HG02852 (cell line): ENCODE results near the gene TBC1D22A.

Experiments
- ATAC-seq: cut with Tn5 transposase; IDR thresholded peaks from one replicate; pipeline ENCODE4 v1.9.1; 2021; ENCODE audit warnings: mild to moderate bottlenecking, moderate library complexity; ENCODE audit not compliant: unreplicated experiment

TBC1D22A gene

DNA sequence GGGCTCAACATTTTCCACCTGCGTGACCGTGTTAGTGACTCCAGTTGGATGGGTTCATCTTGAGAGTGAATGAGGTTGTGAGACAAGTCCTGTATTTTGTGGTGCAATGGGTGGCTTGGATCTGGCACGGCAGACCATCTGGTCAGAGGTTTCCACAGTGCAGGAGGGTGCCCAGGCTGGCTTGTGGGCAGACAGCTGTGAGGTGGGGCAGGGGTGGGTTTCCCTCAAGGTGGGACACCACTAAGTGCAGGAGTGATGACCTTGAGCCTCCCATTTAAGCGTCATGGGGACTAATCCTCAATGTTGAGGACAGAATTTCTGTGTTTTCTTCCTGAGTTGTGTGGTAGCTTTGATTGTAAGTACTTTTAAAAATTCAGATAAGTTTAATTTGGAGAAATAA lies 220.6 kb downstream of the TBC1D22A start:
- no peak for ATAC-seq

- ATAC-seq = no peak
Observed at GRCh38 chr22:46984751-46985506, 222.5 kb downstream of the TBC1D22A start.

DNA sequence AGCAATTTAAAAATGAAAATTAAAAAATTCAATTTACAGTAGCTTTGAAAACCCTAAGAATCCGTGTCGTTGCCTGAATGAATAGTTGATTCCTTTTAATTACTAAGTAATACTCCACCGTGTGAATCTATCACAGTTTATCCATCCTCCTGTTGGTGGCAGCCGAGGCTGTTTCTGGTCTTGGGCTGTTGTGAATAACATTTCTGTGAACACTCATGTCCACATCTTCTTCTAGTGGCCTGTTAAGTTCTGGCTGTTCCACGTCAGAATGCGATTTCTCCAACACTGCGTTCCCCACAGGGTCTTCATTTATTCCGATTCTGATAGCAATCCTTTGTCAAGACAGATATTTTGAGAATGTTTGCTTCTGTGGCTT lies 223.0 kb downstream of the TBC1D22A start:
- no peak for ATAC-seq

GRCh38 chr22:46986788-46987187 lies 224.3 kb downstream of the TBC1D22A start:
- ATAC-seq = no peak

GRCh38 chr22:46990937-46991550 lies 228.6 kb downstream of the TBC1D22A start:
- ATAC-seq = no peak

DNA sequence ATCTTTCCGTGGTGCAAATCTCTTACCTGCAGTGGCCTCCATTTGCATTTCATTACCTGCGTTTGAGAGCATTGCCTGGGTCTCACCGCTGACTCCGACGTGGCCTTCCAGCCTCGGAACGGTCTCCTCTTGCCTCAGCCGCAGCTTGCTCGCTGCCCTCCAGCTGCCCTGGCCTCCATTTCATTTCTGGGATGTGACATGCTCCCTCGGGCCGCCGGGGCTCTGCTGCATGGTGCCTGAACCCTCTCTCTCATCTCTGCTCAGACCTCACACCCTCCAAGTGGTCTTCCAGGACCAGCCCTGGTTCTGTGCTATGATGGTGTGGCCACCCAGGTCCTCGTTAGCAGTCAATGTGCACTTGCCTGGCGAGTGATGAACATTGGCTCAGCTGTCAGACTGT lies 229.2 kb downstream of the TBC1D22A start:
- no peak for ATAC-seq

DNA sequence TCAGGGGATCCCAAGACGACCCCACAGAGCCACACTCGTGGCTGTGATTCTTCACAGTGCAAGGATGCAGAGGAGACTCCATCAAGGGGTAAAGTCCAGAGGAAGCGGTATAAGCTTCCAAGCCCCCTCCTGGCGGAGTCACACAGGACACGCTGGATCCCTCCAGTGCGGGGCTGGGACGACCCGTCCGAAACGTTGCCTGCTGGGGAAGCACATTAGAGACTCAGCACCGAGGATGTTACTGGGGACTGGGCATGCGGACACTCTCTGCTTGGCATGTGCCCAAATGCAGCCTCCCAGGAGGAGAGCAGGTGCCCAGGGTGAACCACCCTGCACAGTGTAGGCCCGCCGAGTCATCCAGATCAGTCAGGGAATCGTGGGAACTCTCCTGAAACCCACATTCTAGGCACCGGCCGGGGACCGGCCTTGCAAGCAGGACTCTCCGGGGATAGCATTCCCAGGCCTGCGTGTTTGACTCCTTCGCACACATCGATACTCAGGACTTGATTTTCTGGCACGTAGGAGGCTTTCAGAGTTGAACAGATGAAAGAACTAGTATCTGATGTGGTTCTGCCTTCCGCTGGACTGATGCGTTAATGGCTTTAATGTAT lies 229.8 kb downstream of the TBC1D22A start:
- no peak for ATAC-seq

- ATAC-seq = no peak
Observed at GRCh38 chr22:46993633-46994032, 231.2 kb downstream of the TBC1D22A start.

- no peak for ATAC-seq
Observed at GRCh38 chr22:46994265-46994664, 231.8 kb downstream of the TBC1D22A start.

DNA sequence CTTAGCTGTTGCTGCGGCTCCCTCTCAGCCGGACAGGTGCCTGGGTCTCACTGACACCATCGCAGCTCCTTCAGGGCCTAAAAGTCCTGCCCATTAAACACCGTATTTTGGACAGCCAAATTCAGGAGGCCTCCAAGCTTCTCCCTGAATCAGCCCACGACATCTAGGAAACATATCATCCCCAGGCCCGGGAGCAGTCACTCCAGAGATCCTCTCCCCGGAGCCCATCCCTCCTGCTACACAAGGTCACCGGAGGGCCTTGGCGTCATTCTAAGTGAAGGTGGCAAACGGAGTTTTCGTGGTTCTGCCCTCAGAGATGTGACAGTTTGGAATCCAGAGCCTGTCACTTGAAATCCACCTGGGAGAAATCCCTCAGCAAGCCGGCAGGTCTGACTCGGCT lies 232.5 kb downstream of the TBC1D22A start:
- ATAC-seq = no peak

DNA sequence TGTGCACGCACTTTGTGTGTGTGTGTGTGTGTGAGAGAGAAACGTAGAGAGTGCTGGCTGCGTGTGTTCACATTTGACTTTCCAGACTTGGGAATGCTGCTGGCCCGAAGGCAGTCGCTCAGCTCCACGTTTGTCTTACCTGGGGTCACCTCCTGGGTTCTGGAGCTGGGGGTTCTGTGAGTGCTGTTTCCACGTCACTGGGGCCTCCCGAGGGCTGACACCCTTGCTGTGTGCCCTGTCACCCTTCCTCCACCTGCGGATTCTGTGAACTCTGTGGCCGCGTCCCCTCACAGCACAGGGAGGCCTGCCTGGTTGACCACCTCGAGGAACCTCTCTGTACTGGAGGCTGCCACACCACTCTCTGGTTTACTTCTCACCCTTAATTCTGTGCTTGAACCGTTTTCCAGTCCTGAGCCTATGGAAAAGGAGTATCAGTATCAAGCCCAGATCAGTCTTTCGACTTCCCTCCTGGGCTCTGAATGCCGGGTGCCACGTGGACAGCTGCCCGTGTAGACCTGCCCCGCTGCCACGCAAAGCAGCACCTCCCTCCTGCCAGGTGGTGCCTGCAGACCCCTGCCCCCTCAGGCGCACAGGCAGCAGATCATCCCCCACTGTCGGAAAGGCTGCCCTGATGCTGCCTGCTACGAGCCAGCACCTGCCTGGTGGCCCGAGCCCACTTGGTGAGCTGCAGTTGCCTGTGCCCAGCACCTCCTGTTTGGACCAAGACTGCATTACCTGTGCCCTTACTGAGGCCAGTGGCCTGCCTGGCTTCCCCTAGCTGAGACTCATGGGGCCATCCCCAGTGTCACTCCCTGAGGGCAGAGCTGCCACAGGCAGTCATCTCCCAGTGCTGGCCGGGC lies 233.3 kb downstream of the TBC1D22A start:
- ATAC-seq = no peak

DNA sequence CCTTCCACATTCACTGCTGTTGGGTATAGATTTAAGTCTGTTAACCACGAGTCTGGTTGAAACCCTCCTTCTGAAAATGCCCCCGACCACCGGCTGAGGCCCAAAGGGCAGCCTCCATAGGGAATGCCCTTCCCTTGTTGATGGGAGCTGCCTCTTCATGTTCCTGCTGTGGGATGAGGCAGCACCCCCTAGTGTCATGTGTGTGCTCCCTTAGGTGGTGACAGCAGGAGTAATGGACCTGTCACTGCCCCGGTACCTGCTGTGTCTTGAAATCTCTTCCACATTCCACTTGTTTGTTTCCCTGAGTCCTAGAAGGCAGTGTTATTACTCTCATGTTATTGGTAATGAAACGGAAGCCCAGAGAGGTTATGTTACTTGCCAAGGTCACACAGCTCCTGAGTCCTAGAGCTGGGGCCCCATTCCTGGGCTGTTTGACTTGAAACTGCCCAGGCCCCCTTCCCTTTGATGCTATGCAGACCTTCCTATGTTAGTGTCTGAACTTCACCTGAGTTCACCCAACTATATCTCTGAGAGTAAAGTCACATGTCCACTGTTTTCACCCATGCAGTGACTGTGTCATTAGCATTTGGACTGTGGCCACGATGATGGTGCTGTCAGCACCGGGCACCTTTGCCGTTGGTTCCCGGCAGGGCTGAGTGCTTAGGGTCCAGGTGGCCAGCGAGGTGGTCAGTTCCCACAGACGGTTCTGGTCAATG lies 234.3 kb downstream of the TBC1D22A start:
- ATAC-seq = no peak

DNA sequence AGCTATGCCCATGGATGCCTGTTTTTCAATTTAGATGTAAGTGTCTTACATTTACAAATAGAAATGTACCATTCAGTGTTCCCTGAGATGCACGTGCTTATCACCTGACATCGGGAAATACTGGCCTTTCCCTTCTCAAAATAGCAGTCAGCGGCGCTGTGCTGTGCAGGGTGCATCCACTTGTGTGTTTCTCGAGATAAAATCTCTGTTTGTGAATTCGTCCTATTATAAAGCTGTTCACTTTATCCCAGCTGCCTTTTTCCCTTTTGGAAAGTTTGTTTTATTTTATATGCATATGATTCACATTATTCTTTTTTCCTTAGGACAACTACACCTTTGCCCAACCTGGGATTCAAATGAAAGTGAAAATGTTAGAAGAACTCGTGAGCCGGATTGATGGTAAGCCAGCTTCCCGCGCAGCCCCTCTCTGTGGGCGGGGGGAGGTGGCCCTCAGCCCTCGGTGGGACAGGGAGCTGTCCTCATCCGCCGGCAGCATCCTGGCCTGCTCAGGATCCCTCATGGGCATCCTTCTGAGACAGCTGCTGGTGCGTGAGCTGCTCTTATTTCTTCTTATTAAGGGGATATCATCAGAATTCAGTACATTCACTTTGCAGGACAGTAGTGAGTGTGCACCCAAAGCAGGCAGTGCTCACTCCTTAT lies 235.0 kb downstream of the TBC1D22A start:
- ATAC-seq = no peak

GRCh38 chr22:46998331-46998730 lies 235.9 kb downstream of the TBC1D22A start:
- no peak for ATAC-seq

DNA sequence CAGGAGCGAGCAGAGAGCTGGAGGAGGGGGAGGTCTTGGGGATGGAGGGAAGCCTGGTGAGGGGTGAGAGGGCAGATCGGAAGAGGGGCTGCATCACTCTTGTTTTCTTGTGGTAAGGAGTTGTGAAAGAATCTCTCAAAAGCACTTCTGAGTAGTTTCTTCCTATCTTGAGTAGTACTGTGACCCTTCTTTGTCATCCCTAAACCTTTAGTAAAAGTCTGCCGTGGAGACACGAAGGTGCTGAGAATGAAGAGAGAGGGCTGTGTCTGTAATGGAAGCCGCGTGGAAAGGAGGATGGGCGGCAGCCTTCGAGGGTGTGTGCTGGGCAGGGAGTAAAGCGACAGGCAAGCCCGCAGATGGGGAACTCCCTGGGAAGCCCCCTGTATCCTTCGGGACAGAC lies 237.8 kb downstream of the TBC1D22A start:
- no peak for ATAC-seq

- ATAC-seq = no peak
Observed at GRCh38 chr22:47000888-47001287, 238.4 kb downstream of the TBC1D22A start.

- no peak for ATAC-seq
Observed at GRCh38 chr22:47001288-47001687, 238.8 kb downstream of the TBC1D22A start.

- no peak for ATAC-seq
Observed at GRCh38 chr22:47002692-47003091, 240.2 kb downstream of the TBC1D22A start.

DNA sequence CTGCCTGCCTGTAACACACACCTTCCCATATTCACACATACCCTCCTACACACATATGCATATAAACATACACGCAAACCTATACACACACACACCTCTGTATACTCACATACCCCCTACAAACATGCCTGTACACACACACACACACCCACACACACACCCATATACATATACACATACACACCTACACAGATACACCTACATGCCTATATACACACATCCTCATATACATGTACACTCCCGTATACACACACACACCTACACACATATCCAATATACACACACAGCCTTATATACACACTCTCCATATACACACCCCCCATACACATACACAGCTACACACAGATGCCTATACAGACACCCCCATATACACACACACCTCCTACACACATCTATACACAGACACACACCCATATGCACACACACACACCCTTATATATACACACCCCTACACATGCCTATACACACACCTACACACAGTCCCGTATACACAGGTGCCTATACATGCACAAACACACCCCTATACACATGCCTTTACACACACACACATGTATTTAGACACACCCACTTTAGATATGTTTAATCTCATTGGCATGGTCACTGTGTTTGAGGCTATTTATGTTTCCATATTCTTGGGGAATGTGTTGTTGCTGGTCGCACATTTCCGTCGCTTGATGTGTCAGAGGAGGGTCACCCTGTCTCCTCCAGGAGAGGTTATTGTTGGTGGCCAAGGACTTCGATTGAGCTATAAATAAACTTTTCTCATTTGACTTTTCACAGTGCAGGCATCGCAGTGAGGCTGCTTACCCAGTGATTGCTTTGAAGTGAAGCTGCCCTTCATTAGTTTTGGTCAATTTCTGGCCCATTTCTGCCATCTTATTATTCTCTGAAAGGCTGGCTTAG lies 243.3 kb downstream of the TBC1D22A start:
- no peak for ATAC-seq
